Mesothelial cell of epicardium (in vitro differentiated cells): ENCODE measurements around the gene UXS1. TPM values are rescaled to one million over a fixed set of nuclear protein-coding genes. Genes with fewer than 3 reads are reported as not detected.

ENCODE experiments used
- DNase-seq, 2 experiments: peaks; one replicate each; pipeline ENCODE4 v3.0.0; 2021; ENCODE audit warnings: low spot score in 2 of 2; ENCODE audit not compliant: unreplicated experiment in 2 of 2
- H3K27ac Mint-ChIP-seq: 2 replicates; pipeline ENCODE4 v1.8.0; 2021; ENCODE audit warnings: mixed read lengths
- H3K27me3 Mint-ChIP-seq: 2 replicates; pipeline ENCODE4 v1.8.0; 2021; ENCODE audit warnings: low read depth, mixed read lengths
- H3K36me3 Mint-ChIP-seq: 2 replicates; pipeline ENCODE4 v1.8.0; 2021; ENCODE audit warnings: mixed read lengths
- H3K4me1 Mint-ChIP-seq: 2 replicates; pipeline ENCODE4 v1.8.0; 2021; ENCODE audit warnings: mixed read lengths
- H3K4me3 Mint-ChIP-seq: 2 replicates; pipeline ENCODE4 v1.8.0; 2021; ENCODE audit warnings: mild to moderate bottlenecking, moderate library complexity, mixed read lengths
- H3K9me3 Mint-ChIP-seq: 2 replicates; pipeline ENCODE4 v1.8.0; 2021; ENCODE audit warnings: mixed read lengths
- CTCF ChIP-seq: fragments of 200-600 bp; sonication (generic); IDR thresholded peaks from one replicate; pipeline ENCODE4 v1.5.0; 2021; ENCODE audit warnings: antibody characterized with exemption; ENCODE audit not compliant: unreplicated experiment
- total RNA-seq: library from RNA; stranded (reverse); gene quantifications from 3 replicates; pipeline ENCODE4 v1.2.1, GENCODE V29; 2021

UXS1 gene
- total RNA-seq, 1 donor from 2014 or later = 52.8 TPM

- Mint-ChIP-seq H3K4me1 (peaks cover 15% of the 10 kb centered on the region), H3K36me3 (peaks cover 24% of the 10 kb centered on the region), H3K4me3 (no peak overlapping the region), H3K27me3 (no peaks in the 10 kb centered on the region), H3K27ac (peak overlapping the region; percentile 80), H3K9me3 (peaks cover under 1% of the 10 kb centered on the region)
- DNase-seq = no peak
- TF ChIP-seq CTCF = no peak
Observed at GRCh38 chr2:106147665-106148064, 46.4 kb downstream of the UXS1 start.

GRCh38 chr2:106147159-106147558 is 46.9 kb downstream of the UXS1 start:
- peak overlapping the region; percentile 80 for H3K27ac Mint-ChIP-seq

GRCh38 chr2:106144621-106145331 is 49.3 kb downstream of the UXS1 start:
- Mint-ChIP-seq H3K27ac (no peak overlapping the region), H3K36me3 (peaks cover 28% of the 10 kb centered on the region), H3K4me3 (no peak overlapping the region), H3K4me1 (peaks cover 15% of the 10 kb centered on the region), H3K27me3 (no peaks in the 10 kb centered on the region), H3K9me3 (no peaks in the 10 kb centered on the region)
- no peak for DNase-seq
- TF ChIP-seq CTCF = no peak

More at GRCh38 chr2:106147159-106147558, 46.9 kb downstream of the UXS1 start:
- Mint-ChIP-seq H3K36me3 (peaks cover 23% of the 10 kb centered on the region), H3K9me3 (no peaks in the 10 kb centered on the region), H3K27me3 (no peaks in the 10 kb centered on the region), H3K4me1 (peaks cover 15% of the 10 kb centered on the region), H3K4me3 (no peak overlapping the region)
- TF ChIP-seq CTCF = no peak
- no peak for DNase-seq

- Mint-ChIP-seq H3K4me3 (no peak overlapping the region), H3K4me1 (peaks cover 18% of the 10 kb centered on the region), H3K36me3 (peaks cover 31% of the 10 kb centered on the region), H3K27me3 (no peaks in the 10 kb centered on the region), H3K9me3 (no peaks in the 10 kb centered on the region), H3K27ac (no peak overlapping the region)
- TF ChIP-seq CTCF = no peak
- DNase-seq = no peak
Observed at GRCh38 chr2:106143495-106144215, 50.4 kb downstream of the UXS1 start.

GRCh38 chr2:106142683-106143082 is 51.4 kb downstream of the UXS1 start:
- no peak for TF ChIP-seq CTCF
- H3K27ac Mint-ChIP-seq = no peak overlapping the region
- H3K9me3 Mint-ChIP-seq = no peaks in the 10 kb centered on the region
- H3K27me3 Mint-ChIP-seq = no peaks in the 10 kb centered on the region
- peaks cover 40% of the 10 kb centered on the region for H3K36me3 Mint-ChIP-seq
- H3K4me3 Mint-ChIP-seq = no peak overlapping the region
- DNase-seq = no peak
- peaks cover 17% of the 10 kb centered on the region for H3K4me1 Mint-ChIP-seq
